Activated naive CD4-positive, alpha-beta T cell (primary cell): ENCODE results near the gene RASEF.
"Not testable (repeated sequence)": the region's sequence is repeated elsewhere in the genome, so short reads cannot be mapped to it uniquely, and the experiment has no call there.

Experiments
- DNase-seq, 4 experiments: peaks; one replicate each; lab custom pipeline; 2025; lab: John Stamatoyannopoulos, UW

Gene RASEF

DNA sequence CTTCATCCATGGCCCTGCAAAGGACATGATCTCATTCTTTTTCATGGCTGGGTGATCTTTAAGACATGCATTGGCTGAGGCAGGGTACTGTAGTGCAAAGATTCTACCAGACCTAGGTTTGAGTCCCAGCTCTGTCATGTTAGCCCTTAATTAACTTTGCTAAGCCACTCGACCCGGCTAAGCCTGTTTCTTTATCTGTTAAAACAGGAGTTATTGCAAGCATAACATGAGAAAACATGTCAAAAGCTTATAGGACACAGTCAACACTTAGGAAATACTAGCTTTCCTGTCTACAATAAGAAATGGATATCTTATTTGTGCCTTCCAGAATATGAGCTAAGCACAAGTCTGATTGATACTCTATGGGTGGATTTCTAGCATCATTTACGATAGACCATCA lies 92.6 kb downstream of the RASEF start:
- no peak for DNase-seq

DNA sequence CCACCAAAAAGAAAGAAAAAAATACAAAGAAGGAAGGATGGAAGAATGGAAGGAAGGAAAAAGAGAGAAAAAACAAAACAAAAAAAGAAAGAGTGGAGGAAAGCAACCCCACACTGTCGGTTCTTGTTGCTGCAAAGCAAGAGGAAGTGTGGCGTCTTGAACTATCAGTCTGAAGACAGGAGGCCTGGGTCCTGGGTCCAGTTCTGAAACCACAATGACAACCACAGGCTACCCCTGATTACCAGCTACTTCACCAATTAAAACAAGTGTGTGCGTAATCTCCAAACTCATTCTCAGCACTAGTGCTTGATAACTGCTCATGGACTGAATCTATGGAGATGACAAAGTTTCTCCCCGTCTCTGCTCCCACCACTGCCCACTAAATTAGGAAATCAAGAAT lies 93.7 kb downstream of the RASEF start:
- no peak for DNase-seq

DNA sequence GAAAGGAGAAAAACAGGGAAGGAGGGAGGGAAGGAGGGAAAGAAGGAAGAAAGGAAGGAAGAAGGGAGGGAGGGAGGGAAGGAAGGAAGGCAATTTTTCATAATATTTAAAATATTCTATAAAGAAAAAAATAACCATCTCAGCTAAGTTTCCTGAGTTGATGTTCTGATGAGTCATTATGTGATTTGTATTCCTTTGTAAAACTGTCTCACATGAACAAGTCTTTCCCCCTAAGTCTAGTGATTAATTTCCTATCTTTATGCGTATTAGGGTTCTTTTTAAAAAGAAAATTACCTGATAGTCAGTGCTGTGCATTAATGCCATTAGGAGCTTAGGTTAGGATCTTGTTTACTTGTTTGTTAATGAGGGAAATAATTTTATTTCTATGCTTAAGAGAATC lies 94.1 kb downstream of the RASEF start:
- DNase-seq, result no peak

DNA sequence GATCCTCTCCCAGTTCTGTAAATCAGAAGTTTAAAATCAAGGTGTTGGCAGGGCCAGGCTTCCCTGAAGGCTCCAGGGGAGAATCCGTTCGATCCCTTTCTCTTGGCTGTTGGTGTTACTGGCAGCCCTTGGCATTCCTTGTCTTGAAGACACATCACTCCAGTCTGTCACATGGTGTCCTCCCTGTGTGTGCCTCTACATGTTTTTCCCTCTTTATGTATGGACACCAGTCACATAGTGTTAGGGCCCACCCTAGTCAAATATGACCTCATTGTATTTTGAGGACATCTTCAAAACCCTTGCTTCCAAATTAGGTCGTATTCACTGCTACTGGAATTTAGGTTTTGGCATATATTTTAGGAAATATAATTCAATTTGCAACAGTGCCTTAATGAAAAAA lies 94.6 kb downstream of the RASEF start:
- no peak for DNase-seq

DNA sequence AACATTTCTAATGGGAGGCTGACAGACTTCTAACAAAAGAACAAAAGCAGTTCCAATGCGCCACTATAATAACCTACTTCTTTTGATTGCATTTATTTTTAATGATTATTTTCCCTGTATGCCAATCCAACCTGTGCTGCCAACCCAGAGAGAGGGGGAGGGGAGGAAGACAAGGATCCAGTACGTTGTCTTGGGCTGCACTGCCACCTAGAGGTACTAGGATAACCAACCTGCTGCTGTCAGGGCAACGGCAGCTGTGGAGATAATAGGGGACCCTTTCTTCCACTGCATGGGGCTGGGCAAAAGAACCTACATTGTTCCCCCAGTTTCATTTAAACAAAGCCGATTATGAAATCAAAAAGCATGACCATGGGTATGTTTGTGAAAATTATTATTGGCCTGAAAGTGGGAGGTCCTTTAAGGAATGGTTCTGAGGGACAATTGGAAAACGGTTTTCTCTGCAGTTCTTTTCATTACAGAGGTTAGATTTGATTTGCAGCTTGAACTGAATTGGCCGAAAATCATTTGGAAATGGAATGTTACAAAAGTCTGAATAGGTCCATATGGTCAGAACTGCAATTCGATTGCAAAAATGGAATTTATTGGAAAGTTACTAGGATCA lies 101.3 kb downstream of the RASEF start:
- peak in 1 of 4 experiments; percentile 1 for DNase-seq

DNA sequence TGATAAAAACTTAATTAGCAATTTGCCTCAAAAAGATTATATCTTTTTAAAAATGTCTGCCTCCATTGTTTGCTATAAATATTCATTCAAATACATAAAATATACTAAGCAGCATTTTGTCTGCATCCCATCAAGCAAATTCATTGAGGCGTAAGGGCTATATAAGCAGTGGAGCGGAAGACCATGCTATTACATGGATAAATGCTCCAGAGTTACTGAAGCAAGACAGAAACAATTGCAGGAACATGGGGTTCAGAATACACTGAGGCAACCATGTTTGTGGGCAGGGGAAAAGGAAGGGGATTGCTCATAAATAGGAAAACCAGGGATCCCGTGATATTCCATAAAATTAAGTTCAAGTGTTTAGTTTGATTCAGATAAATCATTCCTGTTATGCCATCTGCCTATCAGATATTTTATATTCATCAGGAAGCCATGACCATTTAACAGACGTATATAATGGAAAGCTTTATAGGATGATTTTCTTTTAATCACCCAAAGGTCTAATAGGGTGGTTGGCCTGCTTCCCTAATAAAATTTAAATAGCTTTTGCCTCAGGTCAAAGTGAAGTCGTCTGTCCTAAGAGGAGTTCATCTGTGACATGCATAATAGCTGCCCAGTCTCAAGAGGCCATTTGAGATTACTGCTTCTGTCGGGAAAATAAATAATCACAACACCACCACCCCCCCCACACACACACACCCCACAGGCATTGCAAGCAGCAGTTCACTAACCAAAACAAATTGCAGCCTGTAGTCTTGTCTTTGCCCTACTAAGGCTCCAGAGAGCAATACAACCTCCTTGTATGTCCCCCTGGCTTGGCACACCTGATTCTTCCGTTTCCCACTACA lies 105.2 kb downstream of the RASEF start:
- no peak for DNase-seq

DNA sequence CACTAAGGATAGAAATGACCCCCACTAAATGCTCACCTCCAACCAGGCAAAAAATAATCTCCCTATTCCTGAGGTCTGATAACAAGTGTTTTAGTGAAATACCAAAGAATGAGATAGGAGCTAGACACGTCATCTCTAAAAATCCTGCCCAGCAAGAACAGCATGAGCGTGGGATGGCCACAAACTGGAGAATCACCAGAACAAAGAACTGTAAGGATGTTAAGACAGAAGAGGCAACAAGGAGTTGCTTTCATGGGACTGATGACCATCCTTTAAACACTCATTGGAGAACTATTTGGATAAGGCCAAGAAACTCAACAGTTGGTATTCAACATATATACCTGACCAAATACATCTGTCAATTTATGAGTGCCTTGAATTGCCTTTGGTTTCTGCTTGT lies 113.7 kb downstream of the RASEF start:
- no peak for DNase-seq

DNA sequence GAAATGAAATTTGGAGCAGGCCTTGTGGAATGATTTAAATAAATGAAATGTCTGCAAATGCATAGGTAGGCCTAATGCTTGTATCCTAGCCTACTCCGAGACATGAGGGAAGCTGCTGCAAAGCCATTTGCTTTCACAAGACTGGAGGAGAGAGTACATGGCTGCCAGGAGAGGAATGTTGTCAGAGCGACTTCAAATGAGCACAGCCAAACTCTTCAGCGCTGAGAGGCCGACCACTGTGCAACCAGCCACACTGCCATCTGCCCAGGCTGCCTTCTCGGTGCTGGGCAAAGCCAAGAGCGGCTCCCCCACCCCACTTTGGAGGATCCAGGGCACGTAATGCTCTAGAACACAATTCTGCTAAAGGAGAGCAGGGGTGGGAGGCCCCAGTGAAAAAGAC lies 122.6 kb downstream of the RASEF start:
- DNase-seq, result no peak

DNA sequence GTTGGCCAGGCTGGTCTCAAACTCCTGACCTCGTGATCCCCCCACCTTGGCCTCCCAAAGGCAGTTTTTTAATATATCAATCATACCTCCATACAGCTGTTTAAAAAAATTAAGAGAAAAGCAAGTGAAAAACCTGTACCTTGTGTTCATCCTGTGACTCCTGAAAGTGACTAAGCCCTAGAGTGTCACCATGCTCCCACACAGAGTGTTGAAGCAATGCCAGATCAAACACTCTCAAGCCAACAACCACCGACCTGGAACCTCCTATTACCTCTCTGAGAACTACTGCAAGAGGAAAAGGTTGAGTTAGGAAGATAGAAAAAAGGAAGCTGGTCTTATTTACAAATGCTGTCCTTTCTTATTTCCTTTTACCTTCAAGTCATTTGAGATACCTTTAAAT lies 123.5 kb downstream of the RASEF start:
- no peak for DNase-seq

DNA sequence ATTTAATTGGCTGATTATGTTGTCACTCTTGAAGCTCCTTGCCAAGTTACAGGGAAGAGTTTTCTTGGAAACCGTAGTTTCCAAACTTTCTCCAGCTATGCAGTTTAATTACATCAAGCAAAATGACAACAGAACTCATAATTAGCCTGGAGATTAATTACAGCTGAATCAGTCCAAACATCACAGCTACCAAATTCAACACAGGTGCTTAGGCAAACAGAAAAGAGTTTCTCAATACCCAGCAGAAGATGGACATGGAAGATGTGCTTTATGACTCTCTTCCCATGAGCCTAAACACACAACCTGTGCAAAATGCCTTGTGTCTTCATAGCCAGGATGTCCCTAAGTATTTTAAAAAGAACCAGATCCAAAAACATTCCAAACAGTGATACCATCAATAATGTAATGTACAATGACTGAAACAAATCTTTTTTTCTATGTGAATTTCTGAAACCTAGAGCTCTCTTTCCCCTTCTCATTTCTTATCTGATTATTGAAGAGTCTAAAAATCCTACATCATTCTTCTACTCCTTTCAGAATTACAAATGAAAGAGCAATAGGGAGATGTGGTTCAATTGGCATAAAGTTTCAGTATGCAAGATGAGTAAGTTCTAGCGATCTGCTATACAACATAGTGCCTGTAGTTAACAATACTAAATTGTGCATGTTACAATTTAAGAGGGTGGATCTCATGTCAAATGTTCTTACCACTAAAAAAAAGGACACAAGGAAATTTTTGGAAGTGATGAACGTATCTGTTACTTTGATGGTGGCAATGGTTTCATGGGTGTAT lies 124.3 kb downstream of the RASEF start:
- DNase-seq, result no peak

DNA sequence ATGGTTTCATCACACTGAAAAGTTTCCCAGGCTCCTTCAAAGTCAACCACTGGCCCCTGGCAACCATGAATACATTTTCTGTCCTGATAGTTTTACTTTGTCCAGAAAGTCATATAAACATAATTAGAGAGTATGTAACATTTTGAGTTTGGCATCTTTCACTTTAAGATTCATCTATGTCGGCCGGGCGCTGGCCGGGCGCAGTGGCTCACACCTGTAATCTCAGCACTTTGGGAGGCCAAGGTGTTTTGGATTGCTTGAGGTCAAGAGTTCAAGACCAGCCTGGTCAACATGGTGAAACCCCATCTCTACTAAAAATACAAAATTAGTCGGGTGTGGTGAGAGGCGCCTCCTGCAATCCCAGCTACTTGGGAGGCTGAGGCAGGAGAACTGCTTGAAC lies 126.4 kb downstream of the RASEF start:
- not testable (repeated sequence) for DNase-seq

DNA sequence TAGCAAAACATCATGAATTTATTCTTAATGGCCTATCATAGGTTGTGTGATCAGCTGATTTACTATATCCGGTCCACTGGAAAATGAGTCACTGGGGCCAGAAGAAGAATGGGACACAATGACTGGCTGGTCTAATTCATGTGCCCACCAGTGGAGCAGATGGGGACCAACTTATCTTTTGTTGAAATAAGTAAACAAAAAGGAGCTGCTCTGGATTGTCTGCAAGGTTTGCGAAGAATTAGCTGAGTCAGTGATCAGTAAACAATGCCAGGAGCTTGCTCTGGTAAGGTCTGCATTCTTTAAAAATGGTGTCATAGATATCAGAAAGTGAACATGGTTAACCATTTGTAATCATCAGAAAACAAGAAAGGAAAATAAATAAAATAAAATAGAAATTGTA lies 128.0 kb downstream of the RASEF start:
- DNase-seq, result no peak

DNA sequence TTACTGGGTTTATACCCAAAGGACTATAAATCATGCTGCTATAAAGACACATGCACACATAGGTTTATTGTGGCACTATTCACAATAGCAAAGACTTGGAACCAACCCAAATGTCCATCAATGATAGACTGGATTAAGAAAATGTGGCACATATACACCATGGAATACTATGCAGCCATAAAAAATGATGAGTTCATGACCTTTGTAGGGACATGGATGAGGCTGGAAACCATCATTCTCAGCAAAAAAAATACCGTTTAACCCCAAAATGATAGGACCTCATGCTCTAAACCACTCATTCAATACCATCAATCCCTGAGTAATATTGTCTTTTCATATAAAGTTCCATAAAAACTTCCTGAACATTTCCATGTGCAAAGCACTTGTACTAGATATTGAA lies 128.9 kb downstream of the RASEF start:
- not testable (repeated sequence) for DNase-seq

DNA sequence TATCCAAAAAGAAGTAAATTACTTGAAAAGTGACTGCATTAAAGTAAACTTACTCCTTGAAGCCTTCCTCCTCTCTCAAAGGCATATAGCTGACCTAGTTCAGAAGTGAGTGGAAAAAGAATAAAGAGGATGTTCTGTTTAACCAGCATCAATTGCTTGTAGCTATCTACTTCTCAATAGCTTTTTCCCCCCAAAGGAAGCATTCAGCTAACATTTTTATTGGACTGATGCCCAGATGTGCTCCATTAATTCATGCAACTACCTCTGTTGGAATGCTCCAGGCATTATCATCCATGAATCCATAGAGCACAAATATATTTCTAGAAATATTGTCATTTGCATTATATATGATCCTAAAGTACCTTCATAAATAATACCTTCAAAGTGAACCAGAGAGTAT lies 132.8 kb downstream of the RASEF start:
- DNase-seq, result no peak
